IMR-90 (cell line): ENCODE data around the gene IL17F. TPM values are rescaled to one million over a fixed set of nuclear protein-coding genes. Genes with fewer than 3 reads are reported as not detected.

Experiments
- ATAC-seq: fragments of 200-7000 bp; cut with Tn5 transposase; 2 replicates; pipeline ENCODE4 v1.9.1; 2020; ENCODE audit warnings: low read depth, mild to moderate bottlenecking, moderate library complexity
- BruUV-seq: library from RNA; stranded (reverse); fragments of 400-500 nt; replicated peaks from 2 replicates; lab custom pipeline; 2021; lab: Mats Ljungman, UMichigan
- CTCF ChIA-PET: fragments of 300-600 bp; formaldehyde crosslinking; extraction: SDS; loops from one replicate; lab custom pipeline; 2021; ENCODE audit warnings: antibody characterized with exemption; lab: Yijun Ruan, JAX
- POLR2A ChIA-PET: fragments of 300-600 bp; sonication (Branson Sonifier 250); formaldehyde crosslinking; loops from one replicate; lab custom pipeline; 2022; ENCODE audit warnings: antibody characterized with exemption; ENCODE audit not compliant: unreplicated experiment; lab: Charles Lee
- DNase-seq: peaks from one replicate; pipeline ENCODE4 v3.0.0; 2013
- H2AFZ ChIP-seq: replicated peaks from 2 replicates; pipeline ENCODE3; 2013; ENCODE audit warnings: low read length, mild to moderate bottlenecking; ENCODE audit not compliant: poor library complexity
- H2AK5ac ChIP-seq: 2 replicates; pipeline ENCODE4 v1.6.1; 2013; ENCODE audit warnings: low read depth, low read length, inconsistent platforms
- H2AK9ac ChIP-seq: replicated peaks from 2 replicates; pipeline ENCODE3; 2013; ENCODE audit warnings: mild to moderate bottlenecking, low read depth, low read length, moderate library complexity; ENCODE audit not compliant: poor library complexity
- H2BK120ac ChIP-seq: 2 replicates; pipeline ENCODE4 v1.6.1; 2013; ENCODE audit warnings: low read depth, low read length, inconsistent platforms
- H2BK15ac ChIP-seq: 3 replicates; pipeline ENCODE4 v1.6.1; 2013; ENCODE audit warnings: low read depth, low read length, inconsistent platforms
- H2BK20ac ChIP-seq: 2 replicates; pipeline ENCODE4 v1.6.1; 2013; ENCODE audit warnings: low read depth, mild to moderate bottlenecking, inconsistent platforms, low read length, moderate library complexity
- H2BK5ac ChIP-seq: 2 replicates; pipeline ENCODE4 v1.6.1; 2013; ENCODE audit warnings: mild to moderate bottlenecking, low read depth, low read length, inconsistent platforms; ENCODE audit not compliant: poor library complexity, severe bottlenecking
- H3K14ac ChIP-seq: replicated peaks from 2 replicates; pipeline ENCODE4 v1.6.1; 2013; ENCODE audit warnings: low read depth, low read length, inconsistent platforms
- H3K18ac ChIP-seq: 2 replicates; pipeline ENCODE4 v1.6.1; 2013; ENCODE audit warnings: low read depth, low read length, control low read depth
- H3K23ac ChIP-seq: 2 replicates; pipeline ENCODE4 v1.6.1; 2013; ENCODE audit warnings: low read depth, low read length, inconsistent platforms
- H3K27ac ChIP-seq: 2 replicates; pipeline ENCODE4 v1.5.1; 2013; ENCODE audit warnings: mild to moderate bottlenecking, control low read depth, low read length; ENCODE audit not compliant: insufficient read depth
- H3K27me3 ChIP-seq: 2 replicates; pipeline ENCODE4 v1.6.1; 2013; ENCODE audit warnings: low read length; ENCODE audit not compliant: control insufficient read depth, insufficient read depth
- H3K36me3 ChIP-seq: 2 replicates; pipeline ENCODE4 v1.6.1; 2013; ENCODE audit warnings: low read length, mixed read lengths; ENCODE audit not compliant: control insufficient read depth, insufficient read depth
- H3K4ac ChIP-seq: 2 replicates; pipeline ENCODE4 v1.6.1; 2013; ENCODE audit warnings: low read depth, low read length, inconsistent platforms
- H3K4me1 ChIP-seq: 2 replicates; pipeline ENCODE4 v1.6.1; 2013; ENCODE audit warnings: low read length, mixed read lengths; ENCODE audit not compliant: control insufficient read depth, insufficient read depth
- H3K4me2 ChIP-seq: 2 replicates; pipeline ENCODE4 v1.6.1; 2013; ENCODE audit warnings: low read depth, mild to moderate bottlenecking, control low read depth, low read length, moderate library complexity
- H3K4me3 ChIP-seq: 2 replicates; pipeline ENCODE4 v1.5.1; 2013; ENCODE audit warnings: low read depth, mild to moderate bottlenecking, control low read depth, low read length, moderate library complexity; ENCODE audit not compliant: insufficient read depth
- H3K56ac ChIP-seq: 2 replicates; pipeline ENCODE4 v1.6.1; 2013; ENCODE audit warnings: low read length, inconsistent platforms; ENCODE audit not compliant: insufficient read depth; ENCODE audit errors: extremely low read depth
- H3K79me1 ChIP-seq, 2 experiments: 2 replicates each; pipeline ENCODE4 v1.6.1; 2013; ENCODE audit warnings: low read length in 2 of 2, inconsistent platforms in 1 of 2, low read depth in 1 of 2
- H3K9ac ChIP-seq: 2 replicates; pipeline ENCODE4 v1.6.1; 2013; ENCODE audit warnings: low read depth, low read length, control low read depth
- H3K9me1 ChIP-seq: 2 replicates; pipeline ENCODE4 v1.6.1; 2013; ENCODE audit warnings: low read length, inconsistent platforms; ENCODE audit not compliant: insufficient read depth
- H3K9me3 ChIP-seq: 2 replicates; pipeline ENCODE4 v1.6.1; 2013; ENCODE audit warnings: low read length; ENCODE audit not compliant: control insufficient read depth, insufficient read depth
- H4K20me1 ChIP-seq: 2 replicates; pipeline ENCODE4 v1.6.1; 2013; ENCODE audit warnings: low read length, inconsistent platforms; ENCODE audit not compliant: insufficient read depth
- H4K5ac ChIP-seq: 2 replicates; pipeline ENCODE4 v1.6.1; 2013; ENCODE audit warnings: mild to moderate bottlenecking, low read depth, low read length, control low read depth
- H4K8ac ChIP-seq, 2 experiments: 2 replicates each; pipeline ENCODE4 v1.6.1; 2013; ENCODE audit warnings: low read depth in 2 of 2, low read length in 2 of 2, control low read depth in 1 of 2, inconsistent platforms in 1 of 2
- H4K91ac ChIP-seq: 2 replicates; pipeline ENCODE4 v1.6.1; 2013; ENCODE audit warnings: low read depth, low read length, inconsistent platforms; ENCODE audit not compliant: insufficient read depth
- CHD1 ChIP-seq: IDR thresholded peaks from 2 replicates; pipeline ENCODE4 v1.6.1; 2012; ENCODE audit warnings: low read depth, low read length, improper control_type of control experiment
- CTCF ChIP-seq: conservative IDR thresholded peaks from 2 replicates; pipeline ENCODE4 v1.5.1; 2012; ENCODE audit warnings: mild to moderate bottlenecking, low read depth, low read length, improper control_type of control experiment
- RAD21 ChIP-seq: IDR thresholded peaks from 2 replicates; pipeline ENCODE4 v1.6.1; 2012; ENCODE audit warnings: low read length, improper control_type of control experiment
- SMC3 ChIP-seq: fragments of 150-350 bp; IDR thresholded peaks from 2 replicates; pipeline ENCODE4 v1.6.1; 2016; ENCODE audit warnings: low read depth, mild to moderate bottlenecking, antibody characterized with exemption, low read length, moderate library complexity
- WGBS, 2 experiments: methylation state at CpG; one replicate each; pipeline versions ENCODE4 v1.1.5 to v1.1.7; 2013; ENCODE audit warnings: missing lambda C conversion rate in 2 of 2; ENCODE audit not compliant: insufficient read length in 1 of 2; ENCODE audit errors: extremely low coverage in 2 of 2; 5-methylcytosine and 5-hydroxymethylcytosine counted together
- dilution Hi-C: fragments of 300-500 bp; cut with HindIII; formaldehyde crosslinking; loops from one replicate; pipeline ENCODE4 v1.14.3; 2018; ENCODE audit warnings: low sequenced_read_pairs; ENCODE audit not compliant: unreplicated experiment
- in situ Hi-C: fragments of 300-500 bp; cut with MboI; formaldehyde crosslinking; loops from 3 replicates; pipeline ENCODE4 v1.14.3; 2019; ENCODE audit warnings: low sequenced_read_pairs, inconsistent platforms, mixed read lengths
- intact Hi-C: fragments of 100-400 bp; cut with micrococcal nuclease; formaldehyde crosslinking; loops from 2 replicates; pipeline ENCODE4 v1.10.0; 2022
- polyA plus RNA-seq, 3 experiments: library from polyadenylated mRNA; depleted of rRNA; stranded (reverse); fragments of >200 nt; gene quantifications; 2 replicates each; pipeline ENCODE4 v1.2.3, GENCODE V29; 2012; ENCODE audit warnings: low replicate concordance in 1 of 3
- total RNA-seq: library from RNA; depleted of rRNA; stranded (reverse); fragments of >200 nt; gene quantifications from 2 replicates; pipeline ENCODE4 v1.2.3, GENCODE V29; 2012

Gene IL17F
- total and polyA plus RNA-seq, 2 of the 4 experiments (the other 2 are of a cell fraction) = not detected

DNA sequence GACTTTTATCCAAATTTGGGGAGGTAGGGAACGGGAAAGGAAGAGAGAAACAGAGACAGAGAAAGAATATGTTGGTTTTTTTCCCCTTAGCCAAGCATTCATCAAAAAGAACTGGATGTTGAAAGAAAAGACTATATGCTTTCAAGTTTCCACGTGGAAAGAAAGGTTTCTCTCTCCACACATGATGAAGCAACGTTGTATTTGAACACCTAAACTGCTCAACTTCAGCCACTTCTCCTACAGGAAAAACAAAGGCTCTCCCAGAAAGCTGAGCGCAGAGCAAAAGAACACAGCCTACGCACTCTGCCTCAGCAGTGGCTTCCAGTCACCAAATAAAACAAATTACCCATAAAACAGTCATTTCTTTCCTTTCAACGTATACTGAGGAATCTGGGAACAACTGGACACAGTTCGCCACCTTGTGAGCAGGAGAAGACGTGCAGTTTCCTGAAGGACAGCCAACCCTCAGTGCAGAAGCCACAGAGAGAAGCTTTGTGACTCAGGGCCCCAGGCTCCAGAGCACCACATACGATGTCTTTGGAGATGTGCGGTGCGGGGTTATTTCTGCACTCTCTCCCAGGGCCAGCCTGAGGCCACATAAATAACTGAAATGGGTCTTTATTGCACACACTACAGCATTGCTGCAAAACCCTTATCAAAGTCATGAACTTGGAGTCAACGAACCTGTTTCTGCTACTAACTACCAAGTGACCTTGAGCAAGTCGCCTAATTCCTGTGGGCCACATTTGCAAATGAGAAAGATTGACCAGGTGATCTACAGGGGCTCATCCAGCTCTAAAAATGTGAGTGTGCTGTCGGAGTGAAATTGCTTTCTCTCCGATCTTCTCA, 10.1 kb downstream of the IL17F start:
- H4K5ac ChIP-seq = no peak overlapping the region
- TF ChIP-seq SMC3 (peak; percentile 46), RAD21 (peak; percentile 51), CTCF (peak; percentile 52), CHD1 (no peak)
- no peak overlapping the region for H2BK5ac ChIP-seq
- intact Hi-C loops = no loop called here
- no peak overlapping the region for H3K4me3 ChIP-seq
- H3K56ac ChIP-seq = no peak overlapping the region
- H3K14ac ChIP-seq = no peak overlapping the region
- no peak overlapping the region for H3K27ac ChIP-seq
- H2BK120ac ChIP-seq = no peak overlapping the region
- WGBS, 2 experiments = 17% methylated on average over 2 of the region's 15 CpGs; no CpG with 5 or more reads in 1 of the 2 experiments
- peak overlapping the region; percentile 28 for H2AFZ ChIP-seq
- no peak overlapping the region for H2BK20ac ChIP-seq
- H4K8ac ChIP-seq = no peak overlapping the region
- H4K91ac ChIP-seq = no peak overlapping the region
- no peak overlapping the region for H2BK15ac ChIP-seq
- H3K4me2 ChIP-seq = no peak overlapping the region
- DNase-seq (peak; percentile 63), ATAC-seq (peak; percentile 90)
- H3K18ac ChIP-seq = no peak overlapping the region
- CTCF ChIA-PET = interaction anchor here (0.6 to 1.3 kb wide), 5 partner anchors 9 to 64 kb away, joined by 3 to 4 read pairs (median 3); no protein-coding TSS in a partner anchor
- H3K4me1 ChIP-seq = no peaks in the 10 kb centered on the region
- no peaks in the 10 kb centered on the region for H3K36me3 ChIP-seq
- no TSS peak for BruUV-seq
- POLR2A ChIA-PET = no interaction called here
- peaks cover 18% of the 10 kb centered on the region for H3K27me3 ChIP-seq
- no peak overlapping the region for H3K9ac ChIP-seq
- no peak overlapping the region for H3K4ac ChIP-seq
- no peak overlapping the region for H3K23ac ChIP-seq
- dilution Hi-C loops = no loop called here
- no peaks in the 10 kb centered on the region for H3K9me3 ChIP-seq
- H3K9me1 ChIP-seq = no peaks in the 10 kb centered on the region
- in situ Hi-C loops = no loop called here
- H2AK9ac ChIP-seq = no peak overlapping the region
- H2AK5ac ChIP-seq = no peak overlapping the region
- no peaks in the 10 kb centered on the region for H4K20me1 ChIP-seq
- no peaks in the 10 kb centered on the region for H3K79me1 ChIP-seq
